Brain pericyte (primary cell): ENCODE measurements around the gene ATF7IP2.
A peak's percentile ranks its signal among the peaks of the same experiment; 100 is the strongest.
"Not testable (repeated sequence)": the region's sequence is repeated elsewhere in the genome, so short reads cannot be mapped to it uniquely, and the experiment has no call there.

Source experiments
- DNase-seq: peaks from one replicate; pipeline ENCODE4 v3.0.0-alpha.2; 2012; ENCODE audit warnings: low read depth, low spot score

Gene ATF7IP2

DNA sequence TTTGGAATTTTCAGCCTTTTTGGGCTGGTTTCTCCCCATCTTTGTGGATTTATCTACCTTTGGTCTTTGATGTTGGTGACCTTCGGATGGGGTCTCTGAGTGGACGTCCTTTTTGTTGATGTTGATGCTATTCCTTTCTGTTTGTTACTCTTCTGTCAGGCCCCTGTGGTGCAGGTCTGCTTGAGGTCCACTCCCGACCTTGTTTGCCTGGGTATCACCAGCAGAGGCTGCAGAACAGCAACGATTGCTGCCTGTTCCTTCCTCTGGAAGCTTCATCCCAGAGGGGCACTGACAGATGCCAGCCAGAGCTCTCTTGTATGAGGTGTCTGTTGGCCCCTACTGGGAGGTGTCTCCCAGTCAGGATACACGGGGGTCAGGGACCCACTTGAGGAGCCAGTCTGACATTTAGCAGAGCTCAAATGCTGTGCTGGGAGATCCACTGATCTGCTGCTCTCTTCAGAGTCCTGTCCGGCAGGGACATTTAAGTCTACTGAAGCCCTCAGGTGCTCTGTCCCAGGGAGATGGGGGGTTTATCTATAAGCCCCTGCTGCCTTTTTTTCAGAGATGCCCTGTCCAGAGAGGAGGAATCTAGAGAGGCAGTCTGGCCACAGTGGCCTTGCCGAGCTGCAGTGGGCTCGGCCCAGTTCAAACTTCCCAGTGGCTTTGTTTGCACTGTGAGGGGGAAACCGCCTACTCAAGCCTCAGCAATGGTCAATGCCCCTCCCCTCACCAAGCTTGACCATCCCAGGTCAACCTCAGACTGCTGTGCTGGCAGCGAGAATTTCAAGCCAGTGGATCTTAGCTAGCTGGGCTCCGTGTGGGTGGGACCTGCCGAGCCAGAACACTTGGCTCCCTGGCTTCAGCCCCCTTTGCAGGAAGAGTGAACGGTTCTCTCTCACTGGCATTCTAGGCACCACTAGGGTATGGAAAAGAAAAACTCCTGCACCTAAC lies 66.6 kb downstream of the ATF7IP2 start:
- DNase-seq: not testable (repeated sequence)

- no peak for DNase-seq
Measured at GRCh38 chr16:10453159-10453510, 67.3 kb downstream of the ATF7IP2 start.

DNA sequence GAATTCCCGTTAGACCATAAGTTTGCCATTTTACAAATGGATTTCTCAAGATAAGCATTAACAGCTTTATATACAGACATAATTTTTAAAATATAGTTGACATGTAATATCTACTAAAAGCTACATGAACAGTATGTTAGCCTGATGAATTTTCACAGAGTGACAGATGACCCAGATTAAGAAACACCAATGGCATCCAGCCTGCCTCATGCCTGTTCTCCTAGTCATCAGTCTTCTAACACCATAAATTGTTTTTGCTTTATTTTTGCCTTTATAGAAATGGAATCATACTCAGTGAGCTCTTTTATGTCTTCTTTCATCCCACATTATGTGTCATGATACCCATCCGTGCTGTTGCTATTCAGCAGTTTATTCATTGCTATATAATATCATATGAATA lies 80.0 kb downstream of the ATF7IP2 start:
- DNase-seq: no peak

GRCh38 chr16:10466313-10466712 lies 80.5 kb downstream of the ATF7IP2 start:
- no peak for DNase-seq

- DNase-seq: no peak
Measured at GRCh38 chr16:10466861-10467260, 81.0 kb downstream of the ATF7IP2 start.

- DNase-seq: not testable (repeated sequence)
Measured at GRCh38 chr16:10476636-10477035, 90.8 kb downstream of the ATF7IP2 start.

GRCh38 chr16:10480151-10480550 lies 94.3 kb downstream of the ATF7IP2 start:
- no peak for DNase-seq

DNA sequence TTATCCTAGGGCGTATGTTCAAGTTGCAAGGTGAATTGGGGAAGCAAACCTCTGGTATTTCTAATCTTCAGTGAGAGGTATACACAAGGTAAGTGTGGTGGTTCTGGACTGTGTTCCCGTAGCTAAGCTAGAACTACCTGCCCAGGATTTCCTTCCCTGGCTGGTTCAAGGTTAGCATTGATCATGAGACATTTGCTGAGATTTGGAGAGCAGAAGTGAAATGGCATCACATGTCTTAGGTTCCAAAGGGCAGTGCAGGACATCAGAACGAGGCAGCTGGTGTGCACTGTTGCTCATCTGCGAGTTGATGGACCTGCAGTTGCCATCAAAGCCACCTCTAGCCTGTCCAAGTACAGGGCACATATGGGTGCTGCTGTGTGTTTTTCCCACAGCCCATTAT lies 99.3 kb downstream of the ATF7IP2 start:
- no peak for DNase-seq

DNA sequence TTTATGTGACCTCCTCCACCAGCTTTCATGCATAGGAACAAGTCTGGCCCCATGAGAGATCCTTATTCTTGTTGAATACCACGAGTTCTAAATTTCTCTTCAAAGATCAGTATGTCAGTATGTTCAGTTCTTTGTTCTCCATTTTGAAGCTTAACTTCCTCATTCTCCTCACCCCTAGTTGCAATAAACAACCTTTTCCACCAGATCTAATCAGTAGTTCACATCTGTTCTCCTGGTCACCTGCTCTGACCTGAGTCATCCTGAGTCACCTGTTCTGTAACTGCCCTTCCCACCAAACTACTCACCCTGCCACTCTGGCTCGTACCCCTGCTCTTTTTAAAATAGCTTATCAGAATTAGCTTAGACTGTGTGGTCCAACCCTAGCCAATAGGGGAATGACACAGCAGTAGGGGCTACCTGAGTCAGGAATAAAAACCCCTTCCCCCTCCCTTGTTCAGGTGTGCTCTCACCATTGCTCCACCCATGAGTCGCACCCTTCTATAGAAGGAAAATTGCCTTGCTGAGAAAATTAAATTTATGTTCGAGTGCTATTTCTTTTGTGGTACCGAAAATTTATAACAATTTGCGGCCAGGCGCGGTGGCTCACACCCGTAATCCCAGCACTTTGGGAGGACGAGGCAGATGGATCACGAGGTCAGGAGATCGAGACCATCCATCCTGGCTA lies 100.0 kb downstream of the ATF7IP2 start:
- no peak for DNase-seq

DNA sequence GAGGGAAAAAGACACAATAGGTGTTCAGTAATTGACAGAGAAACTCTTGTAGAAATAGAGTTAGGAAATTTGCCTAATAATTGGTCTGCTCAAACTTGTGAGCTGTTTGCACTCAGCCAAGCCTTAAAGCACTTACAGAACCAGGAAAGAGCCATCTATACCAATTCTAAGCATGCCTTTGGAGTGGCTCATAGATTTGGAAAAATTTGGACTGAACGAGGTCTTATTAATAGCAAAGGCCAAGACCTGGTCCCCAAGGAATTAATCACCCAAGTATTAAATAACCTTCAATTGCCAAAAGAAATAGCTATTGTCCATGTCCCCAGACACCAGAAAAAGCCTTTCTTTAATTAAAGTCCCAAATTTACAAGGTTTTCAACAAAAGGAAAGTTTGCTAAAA lies 104.3 kb downstream of the ATF7IP2 start:
- DNase-seq: no peak

GRCh38 chr16:10493276-10493675 lies 107.4 kb downstream of the ATF7IP2 start:
- DNase-seq: no peak

GRCh38 chr16:10494343-10495030 lies 108.6 kb downstream of the ATF7IP2 start:
- no peak for DNase-seq

GRCh38 chr16:10495031-10495345 lies 109.1 kb downstream of the ATF7IP2 start:
- no peak for DNase-seq

DNA sequence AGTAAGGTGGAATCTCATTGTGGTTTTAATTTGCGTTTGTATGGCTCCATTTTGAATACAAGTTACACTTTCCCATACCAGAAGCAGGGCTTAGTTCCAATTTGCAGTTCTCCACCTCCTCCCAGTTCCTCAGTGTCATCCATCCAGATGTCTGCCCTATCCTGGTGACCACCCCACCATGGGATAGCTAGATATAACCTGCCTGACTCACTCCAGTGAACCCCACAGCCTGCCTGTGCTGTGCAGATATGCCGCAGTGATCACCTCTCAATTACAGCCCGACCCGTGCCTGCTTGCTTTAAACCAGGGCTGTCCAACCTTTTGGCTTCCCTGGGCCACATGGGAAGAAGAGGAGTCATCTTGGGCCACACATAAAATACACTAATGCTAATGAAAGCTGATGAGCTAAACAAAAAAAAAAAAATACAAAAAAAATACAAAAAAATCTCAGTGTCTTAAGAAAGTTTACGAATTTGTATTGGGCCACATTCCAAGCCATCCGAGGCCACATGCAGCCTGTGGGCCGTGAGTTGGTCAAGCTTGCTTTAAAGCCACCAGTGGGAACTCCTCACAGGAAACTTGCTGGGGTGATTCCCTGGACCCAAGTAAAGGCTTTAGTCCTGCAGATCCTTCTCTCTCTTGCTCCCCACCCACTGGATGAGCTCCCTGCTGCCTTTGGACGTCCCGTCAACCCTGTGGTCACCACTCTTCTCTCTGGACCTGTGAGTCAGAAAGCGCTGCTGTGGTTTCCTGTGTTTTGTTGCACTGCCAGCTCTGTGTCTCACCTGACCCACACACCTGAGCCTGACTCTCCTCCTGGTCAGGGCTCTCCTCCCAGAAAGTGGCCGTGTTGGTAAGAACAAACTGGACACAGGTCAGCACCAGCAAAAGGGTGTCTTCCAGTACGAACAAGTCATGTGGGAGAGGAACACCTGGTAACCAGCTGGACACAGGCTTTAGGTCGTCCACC lies 111.6 kb downstream of the ATF7IP2 start:
- no peak for DNase-seq

DNA sequence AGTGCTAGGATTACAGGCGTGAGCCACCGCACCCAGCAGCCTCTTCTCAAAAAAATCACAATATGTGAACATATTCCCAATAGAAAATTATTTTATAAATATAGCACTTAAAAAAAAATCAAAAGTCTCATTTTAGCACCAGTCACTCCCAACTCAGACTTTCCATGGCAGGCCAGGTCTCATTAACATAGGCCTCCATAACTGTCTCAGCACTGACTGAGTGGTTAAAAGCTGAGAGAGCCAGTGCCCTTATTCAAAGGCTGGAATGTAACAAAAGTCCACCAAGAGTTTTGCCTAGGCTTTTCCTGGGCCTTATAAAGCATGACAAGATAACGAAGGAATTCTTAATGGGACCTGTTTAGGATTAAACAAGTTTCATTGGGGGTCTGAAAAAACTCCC lies 114.7 kb downstream of the ATF7IP2 start:
- no peak for DNase-seq

DNA sequence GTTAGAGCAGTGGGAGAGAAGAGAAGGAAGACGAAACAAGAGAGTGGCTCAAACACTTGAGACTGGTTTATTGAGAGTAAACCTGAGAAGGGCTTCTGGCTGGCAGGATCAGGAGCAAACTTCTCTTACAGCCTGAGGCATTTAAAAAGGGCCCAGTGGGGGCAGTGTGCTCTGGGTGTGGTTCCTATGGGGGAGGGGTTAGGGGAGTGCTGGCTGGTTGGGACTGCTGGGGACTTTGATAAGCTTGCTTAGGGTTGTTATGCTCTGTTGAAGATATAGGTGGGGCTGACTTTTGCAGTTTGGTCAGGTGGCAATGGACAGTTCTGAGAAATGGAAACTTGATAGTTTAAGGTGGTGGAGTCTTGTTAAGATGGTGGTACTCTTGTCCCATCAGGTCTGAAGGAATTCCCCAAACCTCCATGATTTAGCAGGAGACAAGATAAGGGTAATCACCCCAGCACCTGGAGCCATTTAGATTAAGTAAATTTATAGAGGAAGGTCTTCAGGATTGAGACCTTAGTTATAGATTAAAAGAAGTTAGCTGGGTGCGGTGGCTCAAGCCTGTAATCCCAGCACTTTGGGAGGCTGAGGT lies 115.3 kb downstream of the ATF7IP2 start:
- no peak for DNase-seq

DNA sequence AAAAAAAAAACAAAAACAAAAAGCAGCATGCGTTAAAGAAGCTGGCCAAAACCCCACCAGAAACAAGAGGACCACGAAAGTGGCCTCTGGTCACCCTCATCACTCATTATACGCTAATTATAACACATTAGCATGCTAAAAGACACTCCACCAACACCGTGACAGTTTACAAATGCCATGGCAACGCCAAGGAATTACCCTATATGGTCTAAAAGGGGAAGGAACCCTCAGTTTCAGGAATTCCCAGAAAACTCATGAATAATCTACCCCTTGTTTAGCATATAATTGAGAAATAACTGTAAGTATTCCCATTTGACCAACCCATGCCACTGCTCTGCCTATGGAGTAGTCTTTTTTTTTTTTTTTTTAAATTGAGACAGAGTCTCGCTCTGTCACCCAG lies 116.9 kb downstream of the ATF7IP2 start:
- no peak for DNase-seq

GRCh38 chr16:10504404-10504885 lies 118.6 kb downstream of the ATF7IP2 start:
- DNase-seq: no peak

DNA sequence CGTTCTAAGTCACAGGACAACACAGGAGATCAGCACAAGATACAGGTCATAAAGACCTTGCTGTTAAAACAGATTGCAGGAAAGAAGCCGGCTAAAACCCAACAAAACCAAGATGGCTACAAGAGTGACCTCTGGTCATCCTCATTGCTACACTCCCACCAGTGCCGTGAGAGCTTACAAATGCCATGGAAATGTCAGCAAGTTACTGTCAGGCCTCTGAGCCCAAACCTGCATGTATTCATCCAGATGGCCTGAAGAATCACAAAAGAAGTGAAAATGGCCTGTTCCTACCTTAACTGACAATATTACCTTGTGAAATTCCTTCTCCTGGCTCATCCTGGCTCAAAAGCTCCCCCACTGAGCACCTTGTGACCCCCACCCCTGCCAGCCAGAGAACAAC lies 119.4 kb downstream of the ATF7IP2 start:
- DNase-seq: not testable (repeated sequence)

DNA sequence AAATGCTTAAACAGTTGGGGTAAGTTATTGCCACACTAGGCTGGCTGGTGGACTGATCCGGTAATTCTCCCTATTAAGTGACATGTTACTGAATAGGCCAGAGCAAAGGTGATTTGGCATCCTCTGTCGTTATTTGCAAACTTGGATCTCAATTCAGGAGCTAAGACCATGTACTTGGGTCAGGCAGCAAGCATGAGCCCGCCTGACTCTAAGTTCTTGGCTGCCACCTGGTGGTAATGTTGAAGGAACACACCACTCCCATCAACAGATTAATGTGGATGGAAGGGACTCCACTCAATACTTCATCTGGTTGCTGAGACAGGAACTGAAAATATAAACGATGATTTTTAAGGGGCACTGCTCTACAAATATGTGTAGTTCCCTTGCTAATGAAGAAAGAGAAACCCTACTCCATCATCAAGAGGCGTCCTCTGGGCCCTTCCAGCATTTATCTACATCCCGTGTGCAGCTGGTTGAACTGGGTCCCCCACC lies 123.7 kb downstream of the ATF7IP2 start:
- DNase-seq: peak; percentile 37

GRCh38 chr16:10510279-10510678 lies 124.4 kb downstream of the ATF7IP2 start:
- DNase-seq: no peak
